PFSK-1 (cell line): ENCODE data around the gene DCXR.

Experiments
- FOXP2 ChIP-seq: optimal IDR thresholded peaks from 2 replicates; pipeline ENCODE3; 2011; ENCODE audit warnings: borderline replicate concordance, control low read depth, inconsistent platforms; ENCODE audit not compliant: insufficient read depth; ENCODE audit errors: extremely low read length, extremely low read depth
- POLR2AphosphoS5 ChIP-seq: IDR thresholded peaks from 2 replicates; pipeline ENCODE4 v1.6.1; 2012; ENCODE audit warnings: low read depth, mild to moderate bottlenecking, control low read depth, low read length, moderate library complexity
- SIN3A ChIP-seq: IDR thresholded peaks from 2 replicates; pipeline ENCODE4 v1.6.1; 2012; ENCODE audit warnings: mild to moderate bottlenecking, low read length, moderate library complexity, borderline replicate concordance; ENCODE audit not compliant: insufficient read depth
- TAF1 ChIP-seq: IDR thresholded peaks from 2 replicates; pipeline ENCODE4 v1.6.1; 2012; ENCODE audit warnings: low read length, control low read depth, borderline replicate concordance; ENCODE audit not compliant: insufficient read depth
- TF ChIP-seq, protein P1 (sequence below), 2 experiments: IDR thresholded peaks; 2 replicates each; pipeline versions ENCODE4 v1.6.1 to v1.8.0; 2011 to 2012; ENCODE audit warnings: low read depth in 2 of 2, low read length in 2 of 2, control low read depth in 1 of 2, inconsistent platforms in 1 of 2, mild to moderate bottlenecking in 1 of 2, moderate library complexity in 1 of 2; ENCODE audit not compliant: insufficient read depth in 1 of 2

The DCXR gene

DNA sequence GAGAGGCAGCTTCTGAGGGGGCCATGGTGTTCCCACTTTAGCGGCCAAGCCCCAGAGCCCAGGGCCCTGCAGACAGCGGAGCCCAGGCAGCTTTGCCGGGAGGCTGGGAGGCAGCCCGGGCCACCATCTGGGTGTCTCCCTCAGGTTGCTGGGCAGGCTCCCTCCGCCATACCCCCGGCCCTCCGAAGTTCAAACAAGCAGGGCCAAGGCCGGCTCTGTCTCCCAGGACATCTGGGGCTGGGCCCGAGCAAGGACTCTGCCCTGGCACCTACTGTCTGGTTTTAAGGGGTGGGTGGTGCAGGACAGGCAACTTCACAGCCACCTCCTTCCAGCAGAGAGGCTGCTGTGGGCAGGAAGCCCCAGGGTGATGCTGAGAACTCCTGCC lies 25.5 kb upstream of the DCXR start:
- TF ChIP-seq SIN3A (no peak), POLR2AphosphoS5 (no peak), TAF1 (no peak), FOXP2 (no peak)
- TF ChIP-seq, protein P1, sequence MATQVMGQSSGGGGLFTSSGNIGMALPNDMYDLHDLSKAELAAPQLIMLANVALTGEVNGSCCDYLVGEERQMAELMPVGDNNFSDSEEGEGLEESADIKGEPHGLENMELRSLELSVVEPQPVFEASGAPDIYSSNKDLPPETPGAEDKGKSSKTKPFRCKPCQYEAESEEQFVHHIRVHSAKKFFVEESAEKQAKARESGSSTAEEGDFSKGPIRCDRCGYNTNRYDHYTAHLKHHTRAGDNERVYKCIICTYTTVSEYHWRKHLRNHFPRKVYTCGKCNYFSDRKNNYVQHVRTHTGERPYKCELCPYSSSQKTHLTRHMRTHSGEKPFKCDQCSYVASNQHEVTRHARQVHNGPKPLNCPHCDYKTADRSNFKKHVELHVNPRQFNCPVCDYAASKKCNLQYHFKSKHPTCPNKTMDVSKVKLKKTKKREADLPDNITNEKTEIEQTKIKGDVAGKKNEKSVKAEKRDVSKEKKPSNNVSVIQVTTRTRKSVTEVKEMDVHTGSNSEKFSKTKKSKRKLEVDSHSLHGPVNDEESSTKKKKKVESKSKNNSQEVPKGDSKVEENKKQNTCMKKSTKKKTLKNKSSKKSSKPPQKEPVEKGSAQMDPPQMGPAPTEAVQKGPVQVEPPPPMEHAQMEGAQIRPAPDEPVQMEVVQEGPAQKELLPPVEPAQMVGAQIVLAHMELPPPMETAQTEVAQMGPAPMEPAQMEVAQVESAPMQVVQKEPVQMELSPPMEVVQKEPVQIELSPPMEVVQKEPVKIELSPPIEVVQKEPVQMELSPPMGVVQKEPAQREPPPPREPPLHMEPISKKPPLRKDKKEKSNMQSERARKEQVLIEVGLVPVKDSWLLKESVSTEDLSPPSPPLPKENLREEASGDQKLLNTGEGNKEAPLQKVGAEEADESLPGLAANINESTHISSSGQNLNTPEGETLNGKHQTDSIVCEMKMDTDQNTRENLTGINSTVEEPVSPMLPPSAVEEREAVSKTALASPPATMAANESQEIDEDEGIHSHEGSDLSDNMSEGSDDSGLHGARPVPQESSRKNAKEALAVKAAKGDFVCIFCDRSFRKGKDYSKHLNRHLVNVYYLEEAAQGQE (IDR thresholded peaks at IDR 0.05; ENCODE audit: insufficient read depth in 1 of 2, low read depth in 2 of 2, low read length in 2 of 2), result no peak

DNA sequence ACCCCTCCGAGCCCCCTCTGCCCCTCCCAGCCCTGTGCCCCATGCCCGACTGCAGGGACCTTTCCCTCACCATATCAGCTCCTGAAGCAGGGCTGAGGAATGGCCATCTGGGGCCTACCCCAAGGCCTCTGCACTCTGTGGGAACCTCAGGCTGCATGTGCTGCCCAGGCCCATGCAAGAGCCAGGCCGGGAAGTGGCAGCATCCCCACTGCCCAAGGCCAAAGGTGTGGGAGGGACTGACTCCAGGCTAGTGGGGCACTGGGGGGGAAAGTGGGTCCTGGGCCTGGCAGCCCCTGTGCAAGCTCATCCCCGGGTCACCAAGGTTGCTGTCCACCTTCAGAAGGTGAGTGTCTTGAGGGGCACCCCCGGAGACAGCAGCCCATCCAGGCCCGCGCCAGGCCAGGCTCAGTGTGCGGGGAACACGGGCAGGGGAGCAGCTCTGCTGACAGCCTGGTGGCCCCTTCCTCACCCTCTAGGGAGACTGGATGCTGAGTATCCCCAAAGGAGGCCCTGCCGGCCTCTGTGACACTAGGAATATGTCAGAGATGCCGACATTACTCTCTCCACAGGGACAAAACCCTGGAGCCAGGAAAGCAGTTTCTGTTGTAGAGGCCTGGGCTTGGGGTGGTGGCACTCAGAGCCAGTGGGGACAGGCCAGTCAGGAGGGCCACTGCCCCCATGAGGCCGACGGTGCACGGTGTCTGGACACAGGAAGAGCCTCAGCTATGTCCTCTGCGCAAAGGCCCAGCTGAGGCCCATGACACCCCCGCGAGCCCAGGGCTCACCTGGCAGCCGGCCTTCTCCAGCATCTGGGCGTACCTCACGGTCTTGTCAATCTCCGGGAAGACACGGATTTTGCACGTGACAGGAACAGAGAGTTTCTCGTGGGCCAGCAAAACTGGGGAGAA lies 24.8 kb upstream of the DCXR start:
- TF ChIP-seq FOXP2 (no peak), POLR2AphosphoS5 (no peak), SIN3A (no peak), TAF1 (no peak)
- TF ChIP-seq, protein P1 (IDR thresholded peaks at IDR 0.05; ENCODE audit: insufficient read depth in 1 of 2, low read depth in 2 of 2, low read length in 2 of 2), result no peak

DNA sequence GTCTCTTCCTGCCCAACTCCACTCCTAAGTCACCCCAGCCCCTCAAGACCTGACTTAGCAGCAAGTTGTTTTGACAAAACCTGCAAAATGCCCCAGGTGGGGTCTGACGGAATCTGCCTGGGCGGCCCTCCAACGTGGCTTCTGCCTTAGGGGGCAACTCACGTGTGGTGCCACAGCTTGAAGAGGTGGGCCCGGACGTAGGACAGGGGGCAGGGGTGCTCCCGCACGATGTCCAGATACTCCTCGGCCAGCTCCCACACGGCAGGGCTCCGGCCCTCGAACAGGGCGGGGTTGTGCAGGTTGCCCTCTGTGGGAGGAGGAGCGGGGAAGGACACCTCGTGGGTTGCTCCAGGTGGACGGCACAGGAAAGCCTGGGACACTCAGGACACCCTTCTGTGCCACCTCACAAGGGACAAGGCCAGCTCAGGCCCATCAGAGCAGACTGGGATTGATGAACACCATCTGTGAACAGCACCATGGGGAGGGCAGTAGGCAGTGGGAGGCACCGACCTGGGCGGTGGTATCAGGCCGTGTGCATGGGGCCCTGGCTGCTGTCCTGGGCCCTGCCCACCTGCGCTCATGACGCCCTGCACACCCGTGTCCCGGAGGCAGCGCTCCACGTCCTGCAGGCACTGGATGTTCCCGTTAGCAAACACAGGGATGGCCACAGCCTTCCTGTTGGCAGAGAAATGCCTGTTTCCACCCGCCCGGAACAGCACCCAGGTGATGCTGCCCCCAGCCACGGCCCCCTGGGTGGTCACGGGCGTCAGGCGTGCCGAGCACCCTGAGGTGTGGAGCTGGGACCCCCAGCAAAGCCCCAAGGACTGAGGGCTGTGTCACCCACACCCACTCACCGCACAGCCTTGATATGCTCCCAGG lies 23.8 kb upstream of the DCXR start:
- TF ChIP-seq POLR2AphosphoS5, result 0 out of 2 replicates have a peak, but pooled peaks have one; percentile 44
- TF ChIP-seq, protein P1 (IDR thresholded peaks at IDR 0.05; ENCODE audit: insufficient read depth in 1 of 2, low read depth in 2 of 2, low read length in 2 of 2), result no peak

DNA sequence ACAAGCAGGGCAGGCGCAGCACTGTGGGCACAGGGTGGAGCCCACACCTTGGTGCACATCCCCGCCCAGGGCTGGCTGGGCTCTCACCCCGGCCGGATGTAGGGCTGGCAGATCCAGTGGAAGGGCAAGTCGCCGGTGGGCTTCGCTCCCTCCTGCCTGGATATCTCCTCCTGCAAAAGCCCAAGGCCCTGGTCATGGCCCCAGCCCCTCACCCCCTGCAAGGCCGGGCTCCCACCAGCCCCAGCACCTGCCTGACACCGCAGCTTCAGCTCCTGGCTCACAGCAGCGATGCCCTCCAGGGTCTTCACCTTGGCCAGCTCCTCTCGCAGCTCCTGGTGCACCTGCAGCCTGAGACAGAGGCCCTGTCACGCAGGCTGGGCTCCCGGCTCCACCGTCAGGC lies 23.1 kb upstream of the DCXR start:
- no peak for TF ChIP-seq SIN3A
- no peak for TF ChIP-seq FOXP2
- TF ChIP-seq POLR2AphosphoS5, result no peak

DNA sequence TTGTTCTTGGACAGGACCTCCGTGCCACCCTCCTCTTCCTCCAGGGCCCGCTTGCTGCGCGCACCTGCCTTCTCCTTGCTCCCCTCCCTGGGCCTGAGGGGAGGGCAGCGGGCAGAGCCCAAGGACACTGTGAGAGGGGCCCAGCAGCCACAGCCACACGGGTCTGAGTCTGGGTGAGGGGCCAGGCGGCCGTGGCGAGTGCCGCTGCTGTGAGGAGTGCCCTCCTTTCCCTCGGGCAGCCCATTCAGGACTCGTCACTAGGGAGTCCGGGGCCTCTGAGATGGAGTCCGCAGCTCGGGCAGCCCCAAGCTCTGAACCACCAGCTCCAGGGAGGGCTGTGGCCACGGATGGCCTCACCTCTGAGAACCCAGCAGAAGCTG lies 22.5 kb upstream of the DCXR start:
- TF ChIP-seq, protein P1 (IDR thresholded peaks at IDR 0.05; ENCODE audit: insufficient read depth in 1 of 2, low read depth in 2 of 2, low read length in 2 of 2), result no peak
- no peak for TF ChIP-seq TAF1
- no peak for TF ChIP-seq POLR2AphosphoS5
- TF ChIP-seq FOXP2, result no peak
- no peak for TF ChIP-seq SIN3A
